SK-N-SH (cell line): ENCODE data around the gene PCDHA11. TPM values are rescaled to one million over a fixed set of nuclear protein-coding genes. Genes with fewer than 3 reads are reported as not detected.
"Not testable (repeated sequence)": the region's sequence is repeated elsewhere in the genome, so short reads cannot be mapped to it uniquely, and the experiment has no call there.

ENCODE experiments used
- CTCF ChIA-PET: fragments of 300-600, 350-600 bp; formaldehyde crosslinking; extraction: SDS; loops from one replicate; lab custom pipeline; 2021; lab: Yijun Ruan, JAX
- POLR2A ChIA-PET: fragments of 350-600 bp; sonication (Branson Sonifier 250); formaldehyde crosslinking; extraction: SDS; loops from one replicate; lab custom pipeline; 2020; ENCODE audit warnings: antibody characterized with exemption, inconsistent platforms; lab: Yijun Ruan, JAX
- DNase-seq: peaks from one replicate; pipeline ENCODE4 v3.0.0; 2012
- H2AFZ ChIP-seq: fragments of 200-600 bp; sonication (generic); 2 replicates; pipeline ENCODE4 v1.8.1; 2016; ENCODE audit warnings: antibody characterized with exemption, mild to moderate bottlenecking, low read depth
- H3F3A ChIP-seq: fragments of 200-600 bp; sonication (generic); replicated peaks from 2 replicates; pipeline ENCODE3; 2016; ENCODE audit warnings: antibody characterized with exemption, mild to moderate bottlenecking; ENCODE audit not compliant: insufficient read depth
- H3K27ac ChIP-seq, 2 experiments: fragments of 200-500 bp in 1 of 2; fragments of 200-600 bp in 1 of 2; sonication (Bioruptor generic) in 1 of 2; sonication (generic), shearing (Covaris generic) in 1 of 2; 2 replicates each; pipeline versions ENCODE4 v1.5.1 to v1.6.1; 2014 to 2016; ENCODE audit warnings: low read depth in 2 of 2, inconsistent platforms in 1 of 2, low read length in 1 of 2, mild to moderate bottlenecking in 1 of 2, mixed read lengths in 1 of 2
- H3K27me3 ChIP-seq: fragments of 200-600 bp; sonication (generic), shearing (Covaris generic); 2 replicates; pipeline ENCODE4 v1.6.1; 2016; ENCODE audit warnings: mixed run types; ENCODE audit not compliant: insufficient read depth
- H3K36me3 ChIP-seq, 2 experiments: fragments of 200-500 bp in 1 of 2; fragments of 200-600 bp in 1 of 2; sonication (Bioruptor generic) in 1 of 2; sonication (generic) in 1 of 2; replicated peaks in 1 of 2; 2 replicates each; pipeline versions ENCODE3 to v1.5.1; 2014 to 2016; ENCODE audit warnings: low read length in 1 of 2, mild to moderate bottlenecking in 1 of 2; ENCODE audit not compliant: insufficient read depth in 2 of 2, control insufficient read depth in 1 of 2
- H3K4me1 ChIP-seq, 2 experiments: fragments of 200-500 bp in 1 of 2; fragments of 200-600 bp in 1 of 2; sonication (Bioruptor generic) in 1 of 2; sonication (generic), shearing (Covaris generic) in 1 of 2; 2 replicates each; pipeline versions ENCODE4 v1.5.1 to v1.6.1; 2014 to 2016; ENCODE audit warnings: low read depth in 1 of 2, low read length in 1 of 2, mixed run types in 1 of 2; ENCODE audit not compliant: insufficient read depth in 2 of 2, control insufficient read depth in 1 of 2
- H3K4me2 ChIP-seq: fragments of 200-600 bp; sonication (generic), shearing (Covaris generic); 2 replicates; pipeline ENCODE4 v1.6.1; 2017; ENCODE audit warnings: mixed run types
- H3K4me3 ChIP-seq, 2 experiments: fragments of 200-500 bp in 1 of 2; fragments of 200-600 bp in 1 of 2; sonication (Bioruptor generic) in 1 of 2; sonication (generic), shearing (Covaris generic) in 1 of 2; 2 replicates each; pipeline versions ENCODE4 v1.5.1 to v1.8.1; 2014 to 2016; ENCODE audit warnings: low read depth in 2 of 2, inconsistent platforms in 1 of 2, low read length in 1 of 2, mild to moderate bottlenecking in 1 of 2, mixed read lengths in 1 of 2, moderate library complexity in 1 of 2
- H3K79me2 ChIP-seq: fragments of 200-600 bp; sonication (generic); 2 replicates; pipeline ENCODE4 v1.8.1; 2017; ENCODE audit warnings: mild to moderate bottlenecking; ENCODE audit not compliant: insufficient read depth
- H3K9ac ChIP-seq: fragments of 200-600 bp; sonication (generic); 2 replicates; pipeline ENCODE4 v1.6.1; 2017; ENCODE audit warnings: mixed run types
- H3K9me2 ChIP-seq: fragments of 200-600 bp; sonication (generic); 2 replicates; pipeline ENCODE4 v1.6.1; 2017; ENCODE audit warnings: mixed run types
- H3K9me3 ChIP-seq: fragments of 200-600 bp; sonication (generic); 2 replicates; pipeline ENCODE4 v1.6.1; 2017; ENCODE audit warnings: mixed run types, mild to moderate bottlenecking, moderate library complexity
- H4K20me1 ChIP-seq: fragments of 200-600 bp; sonication (generic); 2 replicates; pipeline ENCODE4 v1.6.1; 2017; ENCODE audit warnings: mild to moderate bottlenecking, mixed run types; ENCODE audit not compliant: insufficient read depth
- CHD2 ChIP-seq: fragments of 150-350 bp; IDR thresholded peaks from 2 replicates; pipeline ENCODE4 v1.6.1; 2018; ENCODE audit warnings: low read length; ENCODE audit not compliant: partially characterized antibody
- EZH2phosphoT487 ChIP-seq: fragments of 200-600 bp; sonication (generic); IDR thresholded peaks from 2 replicates; pipeline ENCODE4 v1.6.1; 2017; ENCODE audit warnings: low read depth, mixed run types, mild to moderate bottlenecking, antibody characterized with exemption, moderate library complexity, borderline replicate concordance
- IRF3 ChIP-seq: fragments of 150-350 bp; IDR thresholded peaks from 2 replicates; pipeline ENCODE4 v1.6.1; 2016; ENCODE audit warnings: mild to moderate bottlenecking, low read depth, low read length
- MAX ChIP-seq: IDR thresholded peaks from 2 replicates; pipeline ENCODE4 v1.4.0; 2012; ENCODE audit warnings: low read depth
- NRF1 ChIP-seq: IDR thresholded peaks from 2 replicates; pipeline ENCODE4 v1.6.1; 2012; ENCODE audit warnings: low read depth, mild to moderate bottlenecking, low read length
- TAF1 ChIP-seq: IDR thresholded peaks from 2 replicates; pipeline ENCODE4 v1.6.1; 2012; ENCODE audit warnings: low read depth, mild to moderate bottlenecking, low read length, moderate library complexity, borderline replicate concordance
- TCF12 ChIP-seq: IDR thresholded peaks from 2 replicates; pipeline ENCODE4 v1.4.0; 2012
- WGBS: methylation state at CpG from one replicate; pipeline ENCODE4 v1.1.6; 2017; ENCODE audit warnings: low lambda C conversion rate; 5-methylcytosine and 5-hydroxymethylcytosine counted together
- polyA plus RNA-seq, 3 experiments: library from polyadenylated mRNA; depleted of rRNA; stranded (reverse); fragments of >200 nt; gene quantifications; 2 replicates each; pipeline ENCODE4 v1.2.3, GENCODE V29; 2012

The PCDHA11 gene
- polyA plus RNA-seq, 1 of the 3 experiments (the other 2 are of a cell fraction) = not detected

- H3K79me2 ChIP-seq, H3K36me3 ChIP-seq, H3K27ac ChIP-seq, H3K9me3 ChIP-seq, DNase-seq, H3K9ac ChIP-seq, H2AFZ ChIP-seq, H4K20me1 ChIP-seq, H3F3A ChIP-seq, CTCF ChIA-PET, H3K4me1 ChIP-seq, H3K27me3 ChIP-seq, H3K4me3 ChIP-seq, POLR2A ChIA-PET, H3K9me2 ChIP-seq, H3K4me2 ChIP-seq: not testable (repeated sequence)
- 88% methylated on average over 28 of the region's 48 CpGs for WGBS
Measured at GRCh38 chr5:140822969-140823368, 45.8 kb upstream of the PCDHA11 start.

GRCh38 chr5:140823475-140823874, 45.3 kb upstream of the PCDHA11 start:
- no peaks in the 10 kb centered on the region for H3K9me2 ChIP-seq
- no peak overlapping the region for H3K4me2 ChIP-seq
- H3K36me3 ChIP-seq = no peaks in the 10 kb centered on the region
- H3F3A ChIP-seq = no peaks in the 10 kb centered on the region
- no peak overlapping the region for H3K27ac ChIP-seq
- ChIA-PET CTCF (interaction anchor here (1.1 to 1.3 kb wide), 2 partner anchors 16 to 217 kb away, joined by 4 read pairs; partner anchors contain the start of gene PCDHA4), POLR2A (no interaction called here)
- TF ChIP-seq TCF12 (no peak), NRF1 (no peak), EZH2phosphoT487 (no peak), MAX (no peak), IRF3 (no peak), CHD2 (no peak)
- H3K4me1 ChIP-seq = no peaks in the 10 kb centered on the region
- H3K79me2 ChIP-seq = no peaks in the 10 kb centered on the region
- no peaks in the 10 kb centered on the region for H4K20me1 ChIP-seq
- no peaks in the 10 kb centered on the region for H3K27me3 ChIP-seq
- H3K4me3 ChIP-seq = no peak overlapping the region
- no peak overlapping the region for H3K9ac ChIP-seq
- WGBS = 85% methylated on average over 19 of the region's 38 CpGs
- no peak for DNase-seq
- H2AFZ ChIP-seq = no peak overlapping the region
- H3K9me3 ChIP-seq = no peaks in the 10 kb centered on the region

- no peaks in the 10 kb centered on the region for H3K4me1 ChIP-seq
- 75% methylated on average over 23 of the region's 27 CpGs for WGBS
- no peak within 1 kb of the TSS for H3K4me2 ChIP-seq
- H2AFZ ChIP-seq = no peak within 1 kb of the TSS
- H3K9me2 ChIP-seq = no peaks in the 10 kb centered on the region
- no peaks in the 10 kb centered on the region for H4K20me1 ChIP-seq
- H3K79me2 ChIP-seq = no peaks in the 10 kb centered on the region
- H3K36me3 ChIP-seq = no peaks in the 10 kb centered on the region
- no peak within 1 kb of the TSS for H3K4me3 ChIP-seq
- POLR2A ChIA-PET = no interaction called here
- H3K27me3 ChIP-seq = no peaks in the 10 kb centered on the region
- H3K27ac ChIP-seq = no peak within 1 kb of the TSS
- H3K9me3 ChIP-seq = no peaks in the 10 kb centered on the region
- H3F3A ChIP-seq = no peaks in the 10 kb centered on the region
- DNase-seq = no peak
- no peak for TF ChIP-seq TAF1
- H3K9ac ChIP-seq = no peak within 1 kb of the TSS
- CTCF ChIA-PET = interaction anchor here (0.6 to 1.8 kb wide), 4 partner anchors 14 to 215 kb away, joined by 3 to 8 read pairs (median 3); partner anchors contain the start of genes PCDHA4 and PCDHA8
Measured at GRCh38 chr5:140827704-140828361, 40.9 kb upstream of the PCDHA11 start, which contains the start of gene PCDHA6. TSS of gene PCDHA6 (plus strand) at chr5:140827960. CDS start at chr5:140828092, 132 bp downstream.
